ENCODE measurements around the gene SLC25A39.

GRCh38 chr17:44354582-44355561 lies 30.2 kb upstream of the SLC25A39 start:
- peak; percentile 63 for TF ChIP-seq CTCF (IDR thresholded peaks at IDR 0.05)
- TF ChIP-seq EZH2phosphoT487 (IDR thresholded peaks at IDR 0.05) = no peak
- no peak for TF ChIP-seq EZH2 (IDR thresholded peaks at IDR 0.05)

All from neural progenitor cell (in vitro differentiated cells).